Mucosa of descending colon (tissue), 3 donors: ENCODE results near the gene HOXD12. TPM values are rescaled to one million over a fixed set of nuclear protein-coding genes. Genes with fewer than 3 reads are reported as not detected.
A peak's percentile ranks its signal among the peaks of the same experiment; 100 is the strongest.

Experiments
- ATAC-seq: fragments of 200-7000 bp; cut with Tn5 transposase; one replicate; pipeline ENCODE4 v1.9.1; 2020; ENCODE audit warnings: mild to moderate bottlenecking, moderate library complexity
- DNase-seq, 3 donors: peaks; one replicate each; pipeline ENCODE4 v3.0.0-alpha.2; 2020
- H3K36me3 ChIP-seq: fragments of 200-600 bp; one replicate; pipeline ENCODE4 v1.8.0; 2021; ENCODE audit warnings: low read depth, mild to moderate bottlenecking
- H3K4me1 ChIP-seq: fragments of 200-600 bp; one replicate; pipeline ENCODE4 v1.8.0; 2021; ENCODE audit warnings: low read depth, mild to moderate bottlenecking
- H3K4me3 ChIP-seq: fragments of 200-600 bp; one replicate; pipeline ENCODE4 v1.8.0; 2021; ENCODE audit warnings: mild to moderate bottlenecking
- H3K9me3 ChIP-seq: fragments of 200-600 bp; one replicate; pipeline ENCODE4 v1.8.0; 2021; ENCODE audit warnings: mild to moderate bottlenecking
- CTCF ChIP-seq: fragments of 200-600 bp; IDR thresholded peaks from one replicate; pipeline ENCODE4 v1.8.0; 2022; ENCODE audit warnings: antibody characterized with exemption, mild to moderate bottlenecking
- intact Hi-C, 2 donors: fragments of 100-400 bp; cut with DNase I in 1 of 2; cut with micrococcal nuclease in 1 of 2; formaldehyde crosslinking; loops; one replicate each; pipeline versions ENCODE4 v1.11.0 to v1.11.1; 2022; cut with DNase I, micrococcal nuclease
- total RNA-seq, 3 donors: library from RNA; stranded (reverse); fragmentation: NEBNext Ultra II Directional in 2 of 3; extraction: Animal tissue kit (Norgen Biotek cat#: 25700) in 2 of 3; gene quantifications; one replicate each; pipeline versions ENCODE4 v1.2.1 to v1.2.4, GENCODE V29; 2021 to 2023
- donor health status: DM: no; HTN: no; CAD: no; lungs with moderate emphysema.
- donor health status: DM: no; HTN: no; CAD: no.
- donor health status: DM: no; HTN: yes; CAD: no.

The HOXD12 gene
- total RNA-seq, 3 donors from 2014 or later: not detected

- Histone ChIP-seq H3K4me1 (peaks cover 23% of the 10 kb centered on the region), H3K9me3 (no peaks in the 10 kb centered on the region), H3K36me3 (no peaks in the 10 kb centered on the region), H3K4me3 (no peak overlapping the region)
- DNase-seq (no peak), ATAC-seq (no peak)
- intact Hi-C loops: loop anchor here (5.0 to 10.0 kb wide), 4 partner anchors 512 to 1020 kb away; no protein-coding TSS in a partner anchor
- no peak for TF ChIP-seq CTCF
Measured at GRCh38 chr2:176124947-176125771, 25.6 kb downstream of the HOXD12 start.

GRCh38 chr2:176125772-176126054 is 26.1 kb downstream of the HOXD12 start:
- no peak overlapping the region for H3K4me3 ChIP-seq
- H3K4me1 ChIP-seq: peaks cover 23% of the 10 kb centered on the region
- no peaks in the 10 kb centered on the region for H3K9me3 ChIP-seq
- DNase-seq (peak in 1 of 3 donors; percentile 44), ATAC-seq (no peak)
- H3K36me3 ChIP-seq: no peaks in the 10 kb centered on the region
- TF ChIP-seq CTCF: no peak
- intact Hi-C loops: loop anchor here (5.0 to 10.0 kb wide), 4 partner anchors 512 to 1019 kb away; no protein-coding TSS in a partner anchor

- H3K36me3 ChIP-seq: no peaks in the 10 kb centered on the region
- intact Hi-C loops: loop anchor here (5.0 to 10.0 kb wide), 4 partner anchors 510 to 1018 kb away; no protein-coding TSS in a partner anchor
- peak; percentile 73 for TF ChIP-seq CTCF
- H3K4me1 ChIP-seq: peaks cover 21% of the 10 kb centered on the region
- no peak overlapping the region for H3K4me3 ChIP-seq
- peak in 2 of 3 donors; percentile 64 to 91 for DNase-seq
- no peak for ATAC-seq
- no peaks in the 10 kb centered on the region for H3K9me3 ChIP-seq
Measured at GRCh38 chr2:176126929-176127773, 27.6 kb downstream of the HOXD12 start.

GRCh38 chr2:176127774-176128072 is 28.1 kb downstream of the HOXD12 start:
- no peaks in the 10 kb centered on the region for H3K36me3 ChIP-seq
- no peak for TF ChIP-seq CTCF
- ATAC-seq: no peak
- no peaks in the 10 kb centered on the region for H3K9me3 ChIP-seq
- no peak overlapping the region for H3K4me3 ChIP-seq
- peaks cover 17% of the 10 kb centered on the region for H3K4me1 ChIP-seq
- DNase-seq: no peak
- intact Hi-C loops: loop anchor here (5.0 to 10.0 kb wide), 4 partner anchors 510 to 1017 kb away; no protein-coding TSS in a partner anchor

- Histone ChIP-seq H3K4me1 (peaks cover 17% of the 10 kb centered on the region), H3K36me3 (no peaks in the 10 kb centered on the region), H3K4me3 (no peak overlapping the region), H3K9me3 (no peaks in the 10 kb centered on the region)
- peak; percentile 25 for ATAC-seq
- peak in 1 of 3 donors; percentile 52 for DNase-seq
- TF ChIP-seq CTCF: no peak
- intact Hi-C loops: loop anchor here (5.0 to 10.0 kb wide), 4 partner anchors 509 to 1016 kb away; no protein-coding TSS in a partner anchor
Measured at GRCh38 chr2:176128172-176128981, 28.8 kb downstream of the HOXD12 start.
